Fibroblast of lung (primary cell): ENCODE results near the gene GRIPAP1. TPM values are rescaled to one million over a fixed set of nuclear protein-coding genes. Genes with fewer than 3 reads are reported as not detected.

Experiments used
- DNase-seq, 2 donors: peaks; one replicate each; pipeline versions ENCODE4 v3.0.0 to v3.0.0-alpha.2; 2010; ENCODE audit warnings: low read depth in 2 of 2
- H2AFZ ChIP-seq: 2 replicates; pipeline ENCODE4 v1.5.1; 2012; ENCODE audit warnings: low read length, control low read depth, inconsistent platforms
- H3K27ac ChIP-seq: 2 replicates; pipeline ENCODE4 v1.5.1; 2011; ENCODE audit warnings: low read length, control low read depth; ENCODE audit not compliant: insufficient read depth
- H3K27me3 ChIP-seq: 2 replicates; pipeline ENCODE4 v1.5.1; 2011; ENCODE audit warnings: mild to moderate bottlenecking, low read length; ENCODE audit not compliant: control insufficient read depth, insufficient read depth
- H3K36me3 ChIP-seq: 2 replicates; pipeline ENCODE4 v1.5.1; 2011; ENCODE audit warnings: low read length; ENCODE audit not compliant: control insufficient read depth, insufficient read depth
- H3K4me1 ChIP-seq: 2 replicates; pipeline ENCODE4 v1.5.1; 2011; ENCODE audit warnings: low read length; ENCODE audit not compliant: control insufficient read depth, insufficient read depth; ENCODE audit errors: extremely low read depth
- H3K4me2 ChIP-seq: 2 replicates; pipeline ENCODE4 v1.5.1; 2011; ENCODE audit warnings: low read length, control low read depth; ENCODE audit not compliant: insufficient read depth; ENCODE audit errors: extremely low read depth
- H3K4me3 ChIP-seq, 4 experiments: fragments of 200-600 bp in 1 of 4; sonication (generic) in 1 of 4; replicated peaks in 1 of 4; 2 replicates each; pipeline ENCODE4 v1.5.1; 2011 to 2016; ENCODE audit warnings: low read length in 4 of 4, low read depth in 3 of 4, mild to moderate bottlenecking in 3 of 4, control low read depth in 2 of 4, inconsistent platforms in 1 of 4, mixed read lengths in 1 of 4; ENCODE audit not compliant: insufficient read depth in 1 of 4; ENCODE audit errors: control extremely low read depth in 1 of 4
- H3K79me2 ChIP-seq: 2 replicates; pipeline ENCODE4 v1.5.1; 2012; ENCODE audit warnings: mild to moderate bottlenecking, low read length, inconsistent platforms; ENCODE audit not compliant: control insufficient read depth, insufficient read depth
- H3K9ac ChIP-seq: 2 replicates; pipeline ENCODE4 v1.5.1; 2011; ENCODE audit warnings: mild to moderate bottlenecking, low read length, control low read depth; ENCODE audit not compliant: insufficient read depth
- H3K9me3 ChIP-seq: 2 replicates; pipeline ENCODE4 v1.5.1; 2012; ENCODE audit warnings: low read depth, low read length; ENCODE audit not compliant: control insufficient read depth, insufficient read depth
- H4K20me1 ChIP-seq: 2 replicates; pipeline ENCODE4 v1.5.1; 2011; ENCODE audit warnings: low read length; ENCODE audit not compliant: control insufficient read depth, insufficient read depth; ENCODE audit errors: extremely low read depth
- CTCF ChIP-seq, 2 donors: IDR thresholded peaks in 1 of 2; conservative IDR thresholded peaks in 1 of 2; 1 replicate in 1 of 2; 2 replicates in 1 of 2; pipeline ENCODE4 v1.5.1; 2011 to 2012; ENCODE audit warnings: low read length in 2 of 2, control low read depth in 1 of 2, inconsistent platforms in 1 of 2, low read depth in 1 of 2, mild to moderate bottlenecking in 1 of 2
- EZH2 ChIP-seq: IDR thresholded peaks from 2 replicates; pipeline ENCODE4 v1.5.1; 2012; ENCODE audit warnings: low read length, control low read depth, mild to moderate bottlenecking; ENCODE audit errors: missing control alignments
- polyA plus RNA-seq, 2 donors: library from polyadenylated mRNA; depleted of rRNA in 1 of 2; stranded (reverse) in 1 of 2; unstranded in 1 of 2; fragments of >200 nt; gene quantifications; 2 replicates each; pipeline ENCODE4 v1.2.1, GENCODE V29; 2011 to 2012; ENCODE audit warnings: missing spikeins in 1 of 2
- total RNA-seq: library from RNA; depleted of rRNA; stranded (reverse); fragments of >200 nt; gene quantifications from 2 replicates; pipeline ENCODE4 v1.2.1, GENCODE V29; 2014

Gene GRIPAP1
- total and polyA plus RNA-seq, 2 donors (not counting 1 experiment from before 2014, with no cell fraction given) = 18.5 to 26.4 TPM

DNA sequence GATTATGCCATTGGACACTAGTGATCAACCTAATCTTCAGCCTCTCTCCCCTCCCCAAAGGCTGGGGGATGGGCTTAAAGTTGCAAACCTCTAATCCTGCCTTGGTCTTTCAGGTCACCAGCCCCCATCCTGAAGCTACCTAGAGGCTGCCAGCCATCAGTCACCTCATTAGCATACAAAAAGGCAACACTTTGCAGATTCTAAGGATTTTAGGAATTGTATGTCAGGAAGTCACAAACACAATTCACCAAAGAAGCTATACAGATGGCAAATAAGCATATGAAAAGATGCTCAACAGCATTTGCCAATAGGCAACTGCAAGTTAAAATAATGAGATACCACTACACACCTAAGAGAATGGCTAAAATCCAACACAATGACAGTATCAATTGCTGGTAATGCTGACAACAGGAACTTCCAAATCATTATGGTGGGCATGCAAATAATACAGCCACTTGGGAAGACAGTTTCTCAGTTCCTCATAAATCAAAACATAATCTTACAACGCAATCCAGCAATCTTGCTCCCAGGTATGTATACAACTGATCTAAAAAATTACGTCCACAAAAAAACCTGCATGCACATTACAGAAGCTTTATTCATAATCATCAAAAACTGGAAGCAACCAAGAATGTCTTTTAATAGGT is 74.2 kb downstream of the GRIPAP1 start:
- DNase-seq = no peak
- TF ChIP-seq CTCF (conservative IDR thresholded peaks at IDR 0.05 in 1 of 2, IDR thresholded peaks at IDR 0.05 in 1 of 2; ENCODE audit: low read depth in 1 of 2, low read length in 2 of 2) (no peak), EZH2 (no peak)
- no peak overlapping the region for H3K4me3 ChIP-seq
- no peak overlapping the region for H2AFZ ChIP-seq
- no peak overlapping the region for H3K9ac ChIP-seq
- no peaks in the 10 kb centered on the region for H3K9me3 ChIP-seq
- H3K36me3 ChIP-seq = peaks cover 4% of the 10 kb centered on the region
- H3K79me2 ChIP-seq = no peaks in the 10 kb centered on the region
- no peaks in the 10 kb centered on the region for H4K20me1 ChIP-seq
- H3K27ac ChIP-seq = no peak overlapping the region
- H3K4me2 ChIP-seq = no peak overlapping the region
- H3K4me1 ChIP-seq = no peaks in the 10 kb centered on the region
- H3K27me3 ChIP-seq = no peaks in the 10 kb centered on the region

DNA sequence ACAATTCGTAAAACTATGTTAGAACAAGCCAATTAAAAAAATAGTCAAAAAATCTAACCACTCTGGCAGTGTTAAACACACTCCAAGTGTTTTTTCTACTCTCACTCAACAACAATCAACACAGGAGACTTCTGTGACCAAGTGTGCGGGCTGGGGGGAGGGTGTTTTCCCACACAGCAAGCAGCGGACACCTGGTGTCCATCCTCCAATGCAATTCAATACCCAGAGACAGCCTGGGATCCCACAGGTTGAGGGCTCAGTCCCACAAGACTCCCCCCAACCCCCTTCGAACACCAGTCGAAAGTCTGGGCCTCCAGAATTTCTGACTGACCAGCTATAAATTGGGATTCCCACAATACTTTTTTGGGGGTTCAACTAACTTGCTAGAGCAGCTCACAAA is 74.9 kb downstream of the GRIPAP1 start:
- peaks cover 4% of the 10 kb centered on the region for H3K36me3 ChIP-seq
- DNase-seq = no peak
- TF ChIP-seq CTCF (conservative IDR thresholded peaks at IDR 0.05 in 1 of 2, IDR thresholded peaks at IDR 0.05 in 1 of 2; ENCODE audit: low read depth in 1 of 2, low read length in 2 of 2) (no peak), EZH2 (no peak)
- no peaks in the 10 kb centered on the region for H3K9me3 ChIP-seq
- H4K20me1 ChIP-seq = no peaks in the 10 kb centered on the region
- no peak overlapping the region for H3K4me3 ChIP-seq
- H3K4me1 ChIP-seq = no peaks in the 10 kb centered on the region
- no peak overlapping the region for H3K27ac ChIP-seq
- H3K9ac ChIP-seq = no peak overlapping the region
- H3K4me2 ChIP-seq = no peak overlapping the region
- H3K79me2 ChIP-seq = no peaks in the 10 kb centered on the region
- no peak overlapping the region for H2AFZ ChIP-seq
- H3K27me3 ChIP-seq = no peaks in the 10 kb centered on the region

DNA sequence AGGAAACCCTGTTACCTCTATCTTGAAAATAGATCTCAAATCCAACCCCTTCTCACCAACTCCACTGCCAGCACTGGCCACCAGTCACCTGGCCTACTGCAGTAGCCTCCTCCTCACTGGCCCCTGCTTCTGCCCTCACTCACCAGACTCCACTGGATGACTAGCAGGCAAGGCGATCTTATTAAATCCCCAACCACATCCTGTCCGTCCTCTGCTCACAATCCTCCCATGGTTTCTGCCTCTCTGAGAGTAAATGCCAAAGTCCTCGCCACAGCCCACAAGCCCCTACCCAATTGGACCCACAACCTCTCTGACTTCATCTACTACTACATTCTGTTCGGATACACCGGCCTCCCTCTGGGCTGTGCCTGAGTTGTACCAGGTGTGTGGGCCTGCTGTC is 77.8 kb downstream of the GRIPAP1 start:
- Histone ChIP-seq H2AFZ (no peak overlapping the region), H3K79me2 (no peaks in the 10 kb centered on the region), H3K9me3 (no peaks in the 10 kb centered on the region), H3K9ac (no peak overlapping the region), H3K4me2 (no peak overlapping the region), H4K20me1 (no peaks in the 10 kb centered on the region), H3K4me3 (no peak overlapping the region), H3K36me3 (peaks cover 4% of the 10 kb centered on the region), H3K27me3 (no peaks in the 10 kb centered on the region), H3K27ac (no peak overlapping the region), H3K4me1 (no peaks in the 10 kb centered on the region)
- TF ChIP-seq CTCF (conservative IDR thresholded peaks at IDR 0.05 in 1 of 2, IDR thresholded peaks at IDR 0.05 in 1 of 2; ENCODE audit: low read depth in 1 of 2, low read length in 2 of 2) (no peak), EZH2 (no peak)
- DNase-seq = no peak
